ENCODE results near the gene TTC22.
"Not testable (repeated sequence)": the region's sequence is repeated elsewhere in the genome, so short reads cannot be mapped to it uniquely, and the experiment has no call there.

The TTC22 gene

DNA sequence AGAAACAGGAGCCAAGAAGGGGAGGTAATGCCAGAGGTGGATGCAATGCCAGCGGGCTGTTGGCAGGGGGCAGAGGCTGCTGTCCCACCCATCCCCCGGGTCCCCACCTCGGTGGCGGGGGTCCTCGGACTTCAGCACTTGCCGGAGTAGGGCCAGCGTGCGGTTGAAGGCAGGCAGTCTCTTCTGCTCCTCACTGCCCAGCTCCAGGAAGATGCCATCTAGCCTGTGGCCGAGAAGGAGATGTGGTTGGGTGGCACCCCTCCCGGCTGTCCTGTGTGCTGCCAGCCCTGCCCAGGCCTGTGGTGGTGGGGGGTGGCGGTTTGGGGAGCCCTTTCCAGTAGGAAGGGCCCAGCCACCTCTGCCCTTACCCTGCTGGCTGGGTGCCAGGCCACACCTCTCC lies 13.5 kb downstream of the TTC22 start:
- Mint-ChIP-seq H3K4me3 (no peak overlapping the region), H3K4me1 (no peaks in the 10 kb centered on the region), H3K9me3 (no peaks in the 10 kb centered on the region), H3K36me3 (peaks cover 41% of the 10 kb centered on the region), H3K27me3 (no peaks in the 10 kb centered on the region), H3K27ac (no peak overlapping the region)
- ATAC-seq, result no peak

DNA sequence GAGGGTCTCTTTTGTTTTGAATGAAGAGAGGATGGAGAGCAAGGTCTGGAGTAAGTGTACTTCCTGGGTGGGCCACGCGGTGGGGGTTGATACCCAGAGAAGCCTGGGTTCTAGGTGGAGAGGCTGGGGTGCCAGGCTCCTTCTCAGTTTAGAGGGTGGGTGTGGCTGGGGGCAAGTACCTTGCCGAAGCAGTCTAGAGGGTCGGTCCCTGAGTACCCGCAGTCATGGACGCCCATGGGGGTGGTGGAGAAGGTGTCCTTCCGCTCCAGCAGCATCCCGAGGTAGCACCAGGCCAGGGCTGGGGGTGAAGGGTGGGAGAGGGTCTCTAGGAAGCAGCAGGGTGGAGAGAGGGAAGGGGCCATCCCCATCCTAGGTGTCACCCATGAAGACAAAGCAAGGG lies 14.3 kb downstream of the TTC22 start:
- H3K9me3 Mint-ChIP-seq, result no peaks in the 10 kb centered on the region
- H3K36me3 Mint-ChIP-seq, result peaks cover 36% of the 10 kb centered on the region
- no peak overlapping the region for H3K27ac Mint-ChIP-seq
- no peak overlapping the region for H3K4me3 Mint-ChIP-seq
- no peaks in the 10 kb centered on the region for H3K4me1 Mint-ChIP-seq
- H3K27me3 Mint-ChIP-seq, result no peaks in the 10 kb centered on the region
- no peak for ATAC-seq

DNA sequence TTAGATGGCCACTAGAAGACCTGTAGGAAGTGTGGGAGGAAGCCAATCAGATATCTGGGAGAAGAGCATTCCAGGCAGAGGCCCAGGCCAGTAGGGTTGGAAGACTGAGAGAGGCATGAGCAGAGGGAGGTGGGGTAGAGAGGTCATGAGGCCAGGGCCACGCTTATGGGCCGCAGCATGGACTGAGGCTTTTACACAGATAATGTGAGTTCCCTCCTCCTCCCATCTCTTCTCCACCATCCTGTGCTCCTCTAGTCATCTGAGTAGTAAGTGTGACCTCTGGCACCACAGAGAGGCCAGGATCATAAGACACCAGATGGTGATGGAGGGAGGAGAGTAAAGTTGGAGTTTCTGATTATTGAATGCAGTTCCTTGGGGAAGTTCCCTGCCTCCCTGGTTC lies 17.1 kb downstream of the TTC22 start:
- H3K4me1 Mint-ChIP-seq, result no peaks in the 10 kb centered on the region
- no peak for ATAC-seq
- H3K4me3 Mint-ChIP-seq, result no peak overlapping the region
- H3K27me3 Mint-ChIP-seq, result no peaks in the 10 kb centered on the region
- no peaks in the 10 kb centered on the region for H3K9me3 Mint-ChIP-seq
- H3K36me3 Mint-ChIP-seq, result peaks cover 35% of the 10 kb centered on the region
- H3K27ac Mint-ChIP-seq, result no peak overlapping the region

DNA sequence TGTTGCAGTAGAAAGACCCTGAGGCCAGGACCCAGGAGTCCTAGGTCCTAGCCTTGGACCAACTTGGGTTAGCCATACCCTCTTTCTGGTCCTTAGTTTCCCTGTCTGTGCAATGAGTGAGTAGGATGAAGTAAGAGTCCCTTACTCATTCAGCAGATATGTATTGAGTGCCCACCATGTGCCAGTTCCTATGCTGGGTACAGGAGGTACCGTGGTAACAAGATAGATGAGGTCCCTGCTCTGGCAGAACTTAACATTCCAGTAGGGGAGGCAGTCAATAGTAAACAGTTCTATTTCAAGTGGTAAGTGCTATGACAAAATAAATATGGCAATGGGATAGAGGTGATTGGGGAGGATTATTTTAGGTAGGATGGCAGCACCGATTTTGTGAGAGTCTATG lies 18.5 kb downstream of the TTC22 start:
- Mint-ChIP-seq H3K27me3 (no peaks in the 10 kb centered on the region), H3K9me3 (no peaks in the 10 kb centered on the region), H3K4me3 (no peak overlapping the region), H3K27ac (no peak overlapping the region), H3K4me1 (no peaks in the 10 kb centered on the region), H3K36me3 (peaks cover 44% of the 10 kb centered on the region)
- no peak for ATAC-seq

DNA sequence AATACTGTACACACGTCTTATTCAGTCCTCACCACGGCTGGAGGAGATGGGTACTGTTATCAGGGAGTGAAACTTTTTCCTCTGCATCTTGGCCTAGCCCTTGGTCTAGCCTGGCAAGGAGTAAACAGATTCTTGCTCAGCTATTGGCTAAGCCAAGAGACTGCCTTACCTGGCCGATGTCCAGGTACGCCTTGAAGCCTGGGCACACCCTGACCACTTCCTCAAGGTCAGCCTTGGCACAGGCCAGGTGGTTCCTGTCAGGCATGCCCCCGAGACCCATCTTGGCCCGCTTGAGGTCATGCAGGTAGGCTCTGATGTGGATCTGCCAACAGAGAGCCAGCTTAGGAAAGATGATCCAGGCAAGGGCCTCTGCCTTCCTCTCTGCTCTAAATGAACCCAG lies 19.0 kb downstream of the TTC22 start:
- H3K9me3 Mint-ChIP-seq, result no peaks in the 10 kb centered on the region
- H3K4me3 Mint-ChIP-seq, result no peak overlapping the region
- H3K27ac Mint-ChIP-seq, result no peak overlapping the region
- H3K36me3 Mint-ChIP-seq, result peaks cover 39% of the 10 kb centered on the region
- no peak for ATAC-seq
- H3K27me3 Mint-ChIP-seq, result no peaks in the 10 kb centered on the region
- no peaks in the 10 kb centered on the region for H3K4me1 Mint-ChIP-seq

DNA sequence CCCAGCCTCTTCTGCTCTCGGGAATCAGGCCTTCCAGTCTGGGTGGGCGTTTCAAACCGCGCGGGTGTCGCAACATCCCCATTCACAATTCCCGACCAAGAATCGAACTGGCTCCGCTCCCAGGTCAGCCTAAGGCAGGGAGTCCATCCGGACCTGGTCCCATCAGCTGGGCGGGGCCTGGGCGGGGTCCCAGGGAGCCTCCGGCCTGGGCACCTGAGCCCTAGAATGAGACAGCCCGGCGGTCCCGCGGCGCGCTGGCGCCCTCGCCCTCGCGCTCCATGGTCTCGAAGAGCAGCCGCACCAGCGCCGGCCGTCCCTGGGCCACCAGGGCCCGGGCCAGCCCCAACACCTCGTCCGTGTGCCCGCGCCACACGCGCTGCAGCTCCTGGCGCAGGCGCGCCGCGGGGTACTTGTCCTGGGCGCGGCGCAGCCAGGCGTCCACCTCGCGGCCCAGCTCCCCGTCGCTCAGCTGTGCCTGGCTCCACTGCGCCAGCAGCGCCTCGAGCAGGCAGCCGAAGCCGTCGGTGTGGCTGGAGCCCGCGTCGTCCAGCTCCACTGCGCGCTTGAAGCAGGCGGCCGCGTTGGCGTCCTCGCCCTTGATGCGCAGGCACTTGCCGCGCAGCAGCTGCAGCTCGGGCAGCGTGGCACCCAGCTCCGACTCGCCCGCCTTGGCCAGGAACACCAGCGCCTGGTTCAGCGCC lies 19.9 kb downstream of the TTC22 start:
- no peaks in the 10 kb centered on the region for H3K9me3 Mint-ChIP-seq
- H3K4me3 Mint-ChIP-seq, result no peak overlapping the region
- H3K27me3 Mint-ChIP-seq, result no peaks in the 10 kb centered on the region
- no peaks in the 10 kb centered on the region for H3K4me1 Mint-ChIP-seq
- H3K27ac Mint-ChIP-seq, result no peak overlapping the region
- peak; percentile 54 for ATAC-seq
- H3K36me3 Mint-ChIP-seq, result peaks cover 31% of the 10 kb centered on the region

DNA sequence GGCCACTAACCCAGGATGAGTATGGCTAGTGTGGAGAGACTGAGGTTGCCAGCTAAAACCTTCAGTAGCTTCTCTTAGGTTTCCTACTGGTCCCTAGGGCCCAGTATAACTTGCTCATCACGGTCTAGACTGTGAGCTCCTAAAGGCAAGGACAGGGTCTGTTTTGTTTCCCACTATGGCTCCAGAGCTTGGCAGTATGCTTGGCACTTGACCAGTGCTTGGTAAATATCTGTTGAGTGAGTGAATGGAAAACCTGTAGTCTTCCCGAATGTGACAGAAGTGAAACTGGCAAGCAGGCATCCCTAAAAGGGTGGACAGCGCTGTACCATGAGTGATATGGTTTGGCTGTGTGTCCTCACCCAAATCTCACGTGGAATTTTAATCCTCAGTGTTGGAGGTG lies 23.7 kb downstream of the TTC22 start:
- H3K27ac Mint-ChIP-seq, result no peak overlapping the region
- H3K27me3 Mint-ChIP-seq, result no peaks in the 10 kb centered on the region
- no peaks in the 10 kb centered on the region for H3K4me1 Mint-ChIP-seq
- no peak for ATAC-seq
- no peak overlapping the region for H3K4me3 Mint-ChIP-seq
- peaks cover 24% of the 10 kb centered on the region for H3K36me3 Mint-ChIP-seq
- no peaks in the 10 kb centered on the region for H3K9me3 Mint-ChIP-seq

DNA sequence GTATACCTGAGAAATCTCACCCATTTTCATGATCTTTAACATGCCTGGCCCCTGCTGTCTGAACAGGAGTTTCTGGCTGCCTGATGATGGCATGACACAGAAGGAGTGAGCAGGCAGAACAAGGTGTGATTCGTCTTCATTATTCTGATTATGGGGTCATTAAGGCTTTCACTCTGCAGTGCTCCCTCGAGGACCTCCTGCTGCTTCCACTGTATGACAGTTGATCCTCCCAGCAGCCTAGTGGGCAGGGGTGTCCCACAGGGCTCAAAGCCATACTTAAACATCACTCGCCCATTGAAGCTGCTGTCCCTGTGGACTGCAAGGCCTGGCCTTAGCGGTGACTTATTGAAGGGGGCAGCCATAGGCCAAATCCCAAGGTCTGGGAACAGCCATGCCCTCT lies 24.1 kb downstream of the TTC22 start:
- H3K27me3 Mint-ChIP-seq, result no peaks in the 10 kb centered on the region
- no peak overlapping the region for H3K4me3 Mint-ChIP-seq
- no peaks in the 10 kb centered on the region for H3K4me1 Mint-ChIP-seq
- no peak overlapping the region for H3K27ac Mint-ChIP-seq
- H3K36me3 Mint-ChIP-seq, result peaks cover 23% of the 10 kb centered on the region
- no peaks in the 10 kb centered on the region for H3K9me3 Mint-ChIP-seq
- ATAC-seq, result no peak

DNA sequence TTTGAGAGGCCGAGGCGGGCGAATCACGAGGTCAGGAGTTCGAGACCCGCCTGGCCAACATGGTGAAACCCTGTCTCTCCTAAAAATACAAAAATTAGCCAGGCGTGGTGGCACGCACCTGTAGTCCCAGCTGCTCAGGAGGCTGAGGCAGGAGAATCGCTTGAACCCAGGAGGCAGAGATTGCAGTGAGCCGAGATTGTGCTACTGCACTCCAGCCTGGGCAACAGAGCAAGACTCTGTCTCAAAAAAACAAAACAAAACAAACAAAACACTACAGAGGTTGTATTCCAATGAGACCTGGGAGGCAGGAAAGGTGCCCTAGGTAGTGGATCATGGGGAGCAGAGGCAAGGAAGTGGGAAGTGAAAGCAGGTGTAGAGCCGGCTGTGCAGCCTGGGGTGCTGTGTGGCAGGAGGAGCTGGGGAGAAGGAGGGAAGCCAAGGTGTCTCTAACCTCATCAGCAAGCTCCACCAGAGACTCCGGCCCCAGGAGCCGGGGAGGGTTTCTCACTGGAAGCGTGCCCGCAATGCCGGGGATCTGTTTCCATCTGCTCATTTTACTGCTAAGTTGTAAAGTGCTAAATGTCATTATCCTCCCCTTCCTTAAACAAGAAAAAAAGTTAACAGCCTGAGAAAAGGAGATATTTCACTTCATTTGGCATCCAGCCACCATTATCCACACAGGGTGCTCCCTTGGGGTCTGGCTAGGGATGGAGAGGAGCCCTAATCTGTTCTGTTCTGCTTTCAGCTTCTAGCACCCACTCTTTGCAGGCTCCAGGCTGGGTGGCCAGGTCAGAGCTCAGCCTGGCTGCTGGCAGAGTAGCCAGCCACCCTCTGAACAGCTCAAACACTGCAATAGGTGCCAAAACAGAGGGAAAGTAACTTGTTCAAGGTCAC lies 25.0 kb downstream of the TTC22 start:
- peaks cover 18% of the 10 kb centered on the region for H3K36me3 Mint-ChIP-seq
- H3K9me3 Mint-ChIP-seq, ATAC-seq, H3K4me3 Mint-ChIP-seq, H3K27ac Mint-ChIP-seq, H3K27me3 Mint-ChIP-seq, H3K4me1 Mint-ChIP-seq: not testable (repeated sequence)

DNA sequence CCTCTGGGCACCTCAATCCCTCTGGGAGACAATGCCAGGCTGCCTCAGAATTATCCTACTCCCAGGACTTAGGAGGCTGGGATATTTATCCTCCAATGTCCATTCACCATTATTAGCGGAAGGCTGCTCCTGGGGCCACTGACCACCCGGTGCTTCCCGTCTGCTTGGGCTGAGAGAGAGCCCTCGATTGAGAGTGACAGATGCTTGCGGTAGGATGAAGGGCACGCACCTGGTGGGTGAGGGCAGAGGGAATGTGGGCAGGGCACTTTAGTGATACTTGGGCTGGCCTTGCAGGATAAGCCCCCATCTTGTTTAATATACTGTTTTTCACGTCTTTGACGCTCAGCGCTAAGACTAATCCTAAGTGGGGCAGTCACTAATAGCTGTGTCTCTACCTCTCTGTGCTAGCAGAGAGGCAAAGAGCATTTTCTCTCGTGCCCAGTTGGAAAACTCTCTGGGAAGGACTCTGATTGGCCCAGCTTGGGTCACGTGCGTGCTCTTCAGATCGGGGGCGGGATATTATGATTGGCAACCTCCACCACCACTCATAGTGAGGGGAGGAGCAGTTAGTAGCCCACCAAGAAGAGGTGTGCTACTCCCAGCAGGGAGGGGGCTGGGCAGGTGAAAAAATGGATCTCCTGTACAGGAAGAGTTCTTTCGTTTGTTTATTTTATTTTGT lies 26.2 kb downstream of the TTC22 start:
- Mint-ChIP-seq H3K27me3 (no peaks in the 10 kb centered on the region), H3K9me3 (no peaks in the 10 kb centered on the region), H3K36me3 (peaks cover 18% of the 10 kb centered on the region), H3K27ac (no peak overlapping the region), H3K4me3 (no peak overlapping the region), H3K4me1 (no peaks in the 10 kb centered on the region)
- ATAC-seq, result no peak

DNA sequence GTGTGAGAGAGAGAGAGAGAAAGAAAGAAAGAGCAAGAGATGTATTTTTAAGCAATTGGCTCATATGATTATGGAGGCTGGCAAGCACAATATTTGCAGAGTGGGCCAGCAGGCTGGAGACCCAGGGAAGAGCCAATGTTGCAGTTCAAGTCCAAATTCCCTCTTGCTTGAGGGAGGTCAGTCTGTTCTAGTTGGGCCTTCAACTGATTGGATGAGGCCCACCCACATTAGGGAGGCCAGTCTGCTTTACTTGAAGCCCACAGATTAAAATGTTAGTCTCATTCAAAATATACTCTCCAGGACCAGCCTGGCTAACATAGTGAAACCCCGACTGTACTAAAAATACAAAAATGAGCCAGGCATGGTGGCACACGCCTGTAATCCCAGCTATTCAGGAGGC lies 28.2 kb downstream of the TTC22 start:
- no peak overlapping the region for H3K27ac Mint-ChIP-seq
- H3K27me3 Mint-ChIP-seq, result no peaks in the 10 kb centered on the region
- ATAC-seq, result no peak
- no peaks in the 10 kb centered on the region for H3K9me3 Mint-ChIP-seq
- no peaks in the 10 kb centered on the region for H3K4me1 Mint-ChIP-seq
- H3K4me3 Mint-ChIP-seq, result no peak overlapping the region
- H3K36me3 Mint-ChIP-seq, result no peaks in the 10 kb centered on the region

DNA sequence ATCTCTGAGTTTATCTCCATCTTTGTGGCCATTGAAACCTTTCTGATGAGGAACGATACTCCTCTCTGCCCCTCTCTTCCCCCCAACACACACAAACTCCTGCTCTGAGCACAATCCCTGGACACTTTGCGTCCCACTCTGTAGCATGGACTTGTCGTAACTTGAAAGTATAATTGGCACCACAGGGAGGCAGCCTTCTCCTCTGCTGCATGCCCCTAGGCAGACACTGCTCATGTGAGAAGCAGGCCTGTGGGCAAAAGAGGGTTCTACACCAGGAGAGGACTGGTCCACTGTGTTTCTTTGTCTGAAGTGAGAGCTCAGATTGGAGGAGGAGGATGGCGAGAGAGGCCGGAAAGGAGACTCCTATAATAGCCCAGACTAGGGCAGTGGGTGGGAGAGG lies 33.0 kb downstream of the TTC22 start:
- H3K4me1 Mint-ChIP-seq, result peaks cover 19% of the 10 kb centered on the region
- no peak for ATAC-seq
- H3K4me3 Mint-ChIP-seq, result no peak overlapping the region
- no peaks in the 10 kb centered on the region for H3K27me3 Mint-ChIP-seq
- no peaks in the 10 kb centered on the region for H3K9me3 Mint-ChIP-seq
- H3K27ac Mint-ChIP-seq, result no peak overlapping the region
- no peaks in the 10 kb centered on the region for H3K36me3 Mint-ChIP-seq

DNA sequence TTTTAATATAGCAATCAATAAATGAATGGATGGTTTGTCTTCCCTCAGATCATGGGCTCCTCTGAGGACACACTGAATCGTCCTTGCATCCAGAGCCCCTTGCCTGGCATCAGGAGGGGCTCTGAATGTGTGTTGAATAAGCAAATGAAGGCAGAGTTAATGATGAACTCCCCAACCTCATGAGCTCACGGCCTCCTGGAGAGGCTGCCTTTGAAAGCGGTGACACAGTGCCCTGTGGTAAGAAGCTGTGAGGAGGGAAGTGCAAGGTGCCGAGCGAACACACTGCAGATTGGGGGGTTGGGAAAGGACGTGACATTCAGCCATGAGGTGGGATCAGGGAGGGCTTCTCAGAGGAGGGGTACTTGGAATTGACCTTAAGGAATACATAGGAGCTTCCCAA lies 33.6 kb downstream of the TTC22 start:
- H3K4me1 Mint-ChIP-seq, result peaks cover 24% of the 10 kb centered on the region
- ATAC-seq, result no peak
- no peaks in the 10 kb centered on the region for H3K36me3 Mint-ChIP-seq
- H3K4me3 Mint-ChIP-seq, result no peak overlapping the region
- no peaks in the 10 kb centered on the region for H3K9me3 Mint-ChIP-seq
- no peak overlapping the region for H3K27ac Mint-ChIP-seq
- H3K27me3 Mint-ChIP-seq, result no peaks in the 10 kb centered on the region

DNA sequence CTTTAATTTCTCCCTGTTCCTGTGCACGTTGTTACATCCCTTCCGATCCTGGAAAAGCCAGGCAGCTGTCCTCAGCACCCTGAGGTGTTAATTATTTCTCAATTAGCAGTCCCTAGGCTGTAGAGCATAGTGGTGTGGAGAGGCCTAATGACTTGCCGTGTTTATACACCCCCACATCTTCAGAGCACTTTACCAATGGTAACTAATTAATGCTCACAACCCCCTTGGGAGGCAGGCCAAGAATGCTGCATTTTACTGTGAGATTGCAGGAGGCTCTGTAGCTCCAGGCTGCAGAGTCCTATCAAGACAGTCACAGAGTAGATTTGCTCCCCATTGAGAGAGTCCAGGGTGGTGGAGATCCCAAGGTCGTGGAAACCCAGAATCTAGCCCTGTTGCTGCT lies 34.4 kb downstream of the TTC22 start:
- H3K9me3 Mint-ChIP-seq, result no peaks in the 10 kb centered on the region
- no peaks in the 10 kb centered on the region for H3K27me3 Mint-ChIP-seq
- no peak overlapping the region for H3K4me3 Mint-ChIP-seq
- no peak overlapping the region for H3K27ac Mint-ChIP-seq
- no peaks in the 10 kb centered on the region for H3K36me3 Mint-ChIP-seq
- no peak for ATAC-seq
- H3K4me1 Mint-ChIP-seq, result peaks cover 24% of the 10 kb centered on the region

DNA sequence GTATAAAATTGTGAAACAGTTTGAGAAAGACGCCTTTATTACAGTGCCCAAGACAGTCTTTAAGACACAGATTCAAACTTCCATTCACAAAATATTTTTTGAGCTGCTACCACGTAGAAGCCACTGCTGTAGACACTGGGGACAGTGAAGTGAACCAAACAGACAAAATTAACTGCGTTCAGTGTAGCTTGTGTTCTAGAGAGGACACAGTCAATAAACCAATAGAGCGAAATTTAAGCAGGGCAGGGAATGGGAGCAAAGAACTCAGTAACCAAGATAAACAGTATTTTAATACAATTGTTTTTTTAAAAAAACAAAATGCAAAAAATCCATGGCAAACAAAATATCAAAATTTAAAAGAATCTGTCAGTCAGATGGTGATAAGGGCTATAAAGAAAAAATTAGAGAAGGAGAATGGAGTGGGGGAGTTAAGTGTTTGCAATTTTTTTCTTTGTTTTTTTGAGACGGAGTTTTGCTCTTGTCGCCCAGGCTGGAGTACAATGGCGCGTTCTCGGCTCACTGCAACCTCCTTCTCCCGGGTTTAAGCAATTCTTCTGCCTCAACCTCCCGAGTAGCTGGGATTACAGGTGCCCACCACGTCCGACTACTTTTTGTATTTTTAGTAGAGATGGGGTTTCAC lies 36.1 kb downstream of the TTC22 start:
- Mint-ChIP-seq H3K4me3 (peak overlapping the region; percentile 90), H3K4me1 (peaks cover 35% of the 10 kb centered on the region), H3K27me3 (no peaks in the 10 kb centered on the region), H3K9me3 (no peaks in the 10 kb centered on the region), H3K27ac (peak overlapping the region; percentile 89), H3K36me3 (no peaks in the 10 kb centered on the region)
- peak; percentile 14 for ATAC-seq
